H9 (cell line): ENCODE measurements around the gene C18orf63. TPM values are rescaled to one million over a fixed set of nuclear protein-coding genes. Genes with fewer than 3 reads are reported as not detected.

Source experiments
- DNase-seq: peaks from one replicate; pipeline ENCODE4 v3.0.0-alpha.2; 2017
- H2AFZ ChIP-seq: one replicate; pipeline ENCODE4 v1.6.1; 2013; ENCODE audit warnings: mild to moderate bottlenecking, low read length, control low read depth, moderate library complexity
- H2AK5ac ChIP-seq: 2 replicates; pipeline ENCODE4 v1.6.1; 2013; ENCODE audit warnings: low read length, control low read depth, mixed read lengths; ENCODE audit not compliant: insufficient read length
- H2BK120ac ChIP-seq: one replicate; pipeline ENCODE4 v1.6.1; 2013; ENCODE audit warnings: low read depth, mild to moderate bottlenecking, low read length, control low read depth, inconsistent platforms; ENCODE audit not compliant: poor library complexity, severe bottlenecking
- H2BK12ac ChIP-seq: 2 replicates; pipeline ENCODE4 v1.6.1; 2013; ENCODE audit warnings: low read length, control low read depth, mixed read lengths, low read depth; ENCODE audit not compliant: insufficient read length
- H2BK15ac ChIP-seq: 2 replicates; pipeline ENCODE4 v1.6.1; 2013; ENCODE audit warnings: low read depth, low read length, control low read depth
- H2BK20ac ChIP-seq: one replicate; pipeline ENCODE4 v1.6.1; 2013; ENCODE audit warnings: low read depth, mild to moderate bottlenecking, low read length, control low read depth, inconsistent platforms; ENCODE audit not compliant: poor library complexity, severe bottlenecking
- H2BK5ac ChIP-seq: 2 replicates; pipeline ENCODE4 v1.6.1; 2013; ENCODE audit warnings: low read length, control low read depth, mixed read lengths; ENCODE audit not compliant: insufficient read length
- H3K14ac ChIP-seq: 2 replicates; pipeline ENCODE4 v1.6.1; 2013; ENCODE audit warnings: low read length, control low read depth; ENCODE audit not compliant: insufficient read depth
- H3K18ac ChIP-seq: 2 replicates; pipeline ENCODE4 v1.6.1; 2013; ENCODE audit warnings: low read depth, mild to moderate bottlenecking, mixed read lengths, low read length, control low read depth; ENCODE audit not compliant: insufficient read length
- H3K23ac ChIP-seq: 2 replicates; pipeline ENCODE4 v1.6.1; 2013; ENCODE audit warnings: low read length, control low read depth, mixed read lengths, low read depth; ENCODE audit not compliant: insufficient read length
- H3K23me2 ChIP-seq: 2 replicates; pipeline ENCODE4 v1.6.1; 2013; ENCODE audit warnings: low read depth, mild to moderate bottlenecking, mixed read lengths, low read length, control low read depth; ENCODE audit not compliant: insufficient read length, poor library complexity, severe bottlenecking
- H3K27ac ChIP-seq: 2 replicates; pipeline ENCODE4 v1.5.1; 2013; ENCODE audit warnings: low read length, control low read depth, mixed read lengths, low read depth; ENCODE audit not compliant: insufficient read length
- H3K27me3 ChIP-seq: 2 replicates; pipeline ENCODE4 v1.6.1; 2013; ENCODE audit warnings: low read length, control low read depth, inconsistent platforms; ENCODE audit not compliant: insufficient read depth
- H3K4ac ChIP-seq: 2 replicates; pipeline ENCODE4 v1.6.1; 2013; ENCODE audit warnings: low read depth, mild to moderate bottlenecking, control low read depth, inconsistent platforms, low read length, moderate library complexity
- H3K4me1 ChIP-seq: 2 replicates; pipeline ENCODE4 v1.6.1; 2013; ENCODE audit warnings: low read length, control low read depth, inconsistent platforms; ENCODE audit not compliant: insufficient read depth
- H3K4me2 ChIP-seq: 2 replicates; pipeline ENCODE4 v1.6.1; 2013; ENCODE audit warnings: low read length, control low read depth, mixed read lengths; ENCODE audit not compliant: insufficient read length, insufficient read depth
- H3K56ac ChIP-seq: 2 replicates; pipeline ENCODE4 v1.6.1; 2013; ENCODE audit warnings: low read depth, mild to moderate bottlenecking, mixed read lengths, low read length, control low read depth; ENCODE audit not compliant: insufficient read length
- H3K79me1 ChIP-seq: 2 replicates; pipeline ENCODE4 v1.6.1; 2013; ENCODE audit warnings: low read depth, mild to moderate bottlenecking, moderate library complexity, low read length, control low read depth, inconsistent platforms; ENCODE audit not compliant: insufficient read depth, poor library complexity, severe bottlenecking
- H3K79me2 ChIP-seq: 2 replicates; pipeline ENCODE4 v1.6.1; 2013; ENCODE audit warnings: low read length, control low read depth, inconsistent platforms; ENCODE audit not compliant: insufficient read depth
- H3K9ac ChIP-seq: 2 replicates; pipeline ENCODE4 v1.6.1; 2013; ENCODE audit warnings: low read length, control low read depth, mixed read lengths; ENCODE audit not compliant: insufficient read length; ENCODE audit errors: extremely low read depth
- H3K9me3 ChIP-seq: one replicate; pipeline ENCODE4 v1.6.1; 2013; ENCODE audit warnings: low read depth, low read length, inconsistent platforms; ENCODE audit not compliant: control insufficient read depth
- H3T11ph ChIP-seq: one replicate; pipeline ENCODE4 v1.6.1; 2013; ENCODE audit warnings: mild to moderate bottlenecking, low read length, control low read depth, inconsistent platforms
- H4K20me1 ChIP-seq: one replicate; pipeline ENCODE4 v1.6.1; 2013; ENCODE audit not compliant: control insufficient read depth, insufficient read length, insufficient read depth
- H4K5ac ChIP-seq: 2 replicates; pipeline ENCODE4 v1.6.1; 2013; ENCODE audit warnings: low read depth, mild to moderate bottlenecking, mixed read lengths, low read length, control low read depth; ENCODE audit not compliant: insufficient read length
- H4K8ac ChIP-seq: replicated peaks from 2 replicates; pipeline ENCODE4 v1.6.1; 2013; ENCODE audit warnings: low read length, control low read depth, mixed read lengths, low read depth; ENCODE audit not compliant: insufficient read length
- H4K91ac ChIP-seq: 2 replicates; pipeline ENCODE4 v1.6.1; 2013; ENCODE audit warnings: low read depth, mild to moderate bottlenecking, moderate library complexity, mixed read lengths, low read length, control low read depth; ENCODE audit not compliant: insufficient read length
- H3K27ac Mint-ChIP-seq, 3 experiments: 2 replicates in 2 of 3; 3 replicates in 1 of 3; pipeline ENCODE4 v1.8.0; 2020 to 2021; ENCODE audit warnings: mixed read lengths in 3 of 3, mild to moderate bottlenecking in 1 of 3, moderate library complexity in 1 of 3
- H3K27me3 Mint-ChIP-seq: 2 replicates; pipeline ENCODE4 v1.8.0; 2021; ENCODE audit warnings: low read depth, mild to moderate bottlenecking, moderate library complexity, mixed read lengths
- H3K36me3 Mint-ChIP-seq, 3 experiments: 2 replicates in 2 of 3; 3 replicates in 1 of 3; pipeline ENCODE4 v1.8.0; 2020 to 2021; ENCODE audit warnings: low read depth in 3 of 3, mixed read lengths in 3 of 3; ENCODE audit not compliant: insufficient read depth in 1 of 3
- H3K4me1 Mint-ChIP-seq, 2 experiments: 2 replicates each; pipeline ENCODE4 v1.8.0; 2020; ENCODE audit warnings: mixed read lengths in 2 of 2
- H3K4me3 Mint-ChIP-seq, 2 experiments: 2 replicates in 1 of 2; 3 replicates in 1 of 2; pipeline ENCODE4 v1.8.0; 2020 to 2021; ENCODE audit warnings: mild to moderate bottlenecking in 2 of 2, mixed read lengths in 2 of 2, moderate library complexity in 1 of 2
- H3K9me3 Mint-ChIP-seq, 2 experiments: 2 replicates in 1 of 2; 3 replicates in 1 of 2; pipeline ENCODE4 v1.8.0; 2020; ENCODE audit warnings: mild to moderate bottlenecking in 2 of 2, mixed read lengths in 2 of 2, moderate library complexity in 1 of 2
- CTCF ChIP-seq: fragments of 200-600 bp; sonication (generic); conservative IDR thresholded peaks from 3 replicates; pipeline ENCODE4 v1.8.0; 2021; ENCODE audit warnings: antibody characterized with exemption, mild to moderate bottlenecking
- WGBS: extraction: QIAGEN DNeasy Blood & Tissue Kit; methylation state at CpG from one replicate; pipeline ENCODE4 v1.1.7; 2013; ENCODE audit warnings: missing lambda C conversion rate, low lambda C conversion rate, mixed read lengths; ENCODE audit not compliant: insufficient read length; ENCODE audit errors: extremely low coverage; 5-methylcytosine and 5-hydroxymethylcytosine counted together
- total RNA-seq: library from RNA; stranded (reverse); gene quantifications from 2 replicates; pipeline ENCODE4 v1.2.1, GENCODE V29; 2021

Gene C18orf63
- total RNA-seq, 1 experiment from 2014 or later: not detected

GRCh38 chr18:74299746-74300145 is 15.9 kb upstream of the C18orf63 start:
- Histone ChIP-seq H3K79me1 (no peaks in the 10 kb centered on the region), H3K27ac (no peak overlapping the region), H4K20me1 (no peaks in the 10 kb centered on the region), H2BK5ac (no peak overlapping the region), H2AK5ac (no peak overlapping the region), H3K4me2 (no peak overlapping the region), H3K56ac (no peak overlapping the region), H2BK20ac (no peak overlapping the region), H2AFZ (no peak overlapping the region), H3K14ac (no peak overlapping the region), H3K23me2 (no peaks in the 10 kb centered on the region), H3T11ph (no peak overlapping the region), H3K79me2 (no peaks in the 10 kb centered on the region), H4K91ac (no peak overlapping the region), H2BK15ac (no peak overlapping the region), H3K18ac (no peak overlapping the region), H2BK12ac (no peak overlapping the region), H3K27me3 (no peaks in the 10 kb centered on the region), H3K4me1 (no peaks in the 10 kb centered on the region), H4K8ac (no peak overlapping the region), H3K4ac (no peak overlapping the region), H3K9ac (no peak overlapping the region), H4K5ac (no peak overlapping the region), H3K23ac (no peak overlapping the region), H2BK120ac (no peak overlapping the region), H3K9me3 (no peaks in the 10 kb centered on the region)
- Mint-ChIP-seq H3K27me3 (no peaks in the 10 kb centered on the region), H3K36me3 (peaks cover 3 to 10% (median 8%) of the 10 kb centered on the region in 3 experiments), H3K4me1 (0 out of 4 replicates have a peak, but pooled peaks cover 0 to 2% of the 10 kb centered on the region in 2 experiments), H3K9me3 (peaks cover 10 to 11% of the 10 kb centered on the region in 2 experiments), H3K4me3 (no peak overlapping the region), H3K27ac (no peak overlapping the region)
- no peak for TF ChIP-seq CTCF
- no peak for DNase-seq
- no CpG with 5 or more reads among the region's 3 CpGs for WGBS
